Measurements from ENCODE around the gene PLEKHS1.
"Not testable (repeated sequence)": the region's sequence is repeated elsewhere in the genome, so short reads cannot be mapped to it uniquely, and the experiment has no call there.

DNA sequence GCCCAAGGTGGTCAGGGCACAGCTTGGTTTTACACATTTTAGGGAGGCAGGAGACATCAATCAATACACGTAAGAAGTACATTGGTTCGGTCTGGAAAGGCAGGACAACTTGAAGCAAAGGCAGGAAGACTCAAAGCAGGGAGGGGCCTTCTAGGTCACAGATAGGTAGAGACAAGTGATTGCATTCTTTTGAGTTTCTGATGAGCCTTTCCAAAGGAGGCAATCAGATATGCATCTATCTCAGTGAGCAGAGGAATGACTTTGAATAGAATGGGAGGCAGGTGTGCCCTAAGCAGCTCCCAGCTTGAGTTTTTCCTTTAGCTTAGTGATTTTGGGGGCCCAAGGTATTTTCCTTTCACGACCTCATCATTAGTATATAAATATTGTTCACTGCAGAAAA, 69.8 kb downstream of the PLEKHS1 start:
- TF ChIP-seq POLR2A (IDR thresholded peaks at IDR 0.05) = not testable (repeated sequence)
- TF ChIP-seq, protein P1, sequence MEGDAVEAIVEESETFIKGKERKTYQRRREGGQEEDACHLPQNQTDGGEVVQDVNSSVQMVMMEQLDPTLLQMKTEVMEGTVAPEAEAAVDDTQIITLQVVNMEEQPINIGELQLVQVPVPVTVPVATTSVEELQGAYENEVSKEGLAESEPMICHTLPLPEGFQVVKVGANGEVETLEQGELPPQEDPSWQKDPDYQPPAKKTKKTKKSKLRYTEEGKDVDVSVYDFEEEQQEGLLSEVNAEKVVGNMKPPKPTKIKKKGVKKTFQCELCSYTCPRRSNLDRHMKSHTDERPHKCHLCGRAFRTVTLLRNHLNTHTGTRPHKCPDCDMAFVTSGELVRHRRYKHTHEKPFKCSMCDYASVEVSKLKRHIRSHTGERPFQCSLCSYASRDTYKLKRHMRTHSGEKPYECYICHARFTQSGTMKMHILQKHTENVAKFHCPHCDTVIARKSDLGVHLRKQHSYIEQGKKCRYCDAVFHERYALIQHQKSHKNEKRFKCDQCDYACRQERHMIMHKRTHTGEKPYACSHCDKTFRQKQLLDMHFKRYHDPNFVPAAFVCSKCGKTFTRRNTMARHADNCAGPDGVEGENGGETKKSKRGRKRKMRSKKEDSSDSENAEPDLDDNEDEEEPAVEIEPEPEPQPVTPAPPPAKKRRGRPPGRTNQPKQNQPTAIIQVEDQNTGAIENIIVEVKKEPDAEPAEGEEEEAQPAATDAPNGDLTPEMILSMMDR (IDR thresholded peaks at IDR 0.05) = not testable (repeated sequence)

Measured in uterus (tissue), 2 donors.